Uterus (tissue), 2 donors: ENCODE measurements around the gene MKI67.

Experiments
- CTCF ChIP-seq, 4 experiments: fragments of 200-600 bp in 2 of 4; fragments of 450-650 bp in 2 of 4; sonication (generic) in 2 of 4; IDR thresholded peaks; one replicate each; pipeline ENCODE4 v1.5.1; 2016 to 2019; ENCODE audit warnings: antibody characterized with exemption in 4 of 4, mild to moderate bottlenecking in 2 of 4, moderate library complexity in 1 of 4
- POLR2A ChIP-seq, 2 donors: fragments of 450-650 bp; IDR thresholded peaks; one replicate each; pipeline ENCODE4 v1.6.1; 2016; ENCODE audit warnings: antibody characterized with exemption in 2 of 2, mild to moderate bottlenecking in 1 of 2, moderate library complexity in 1 of 2

GRCh38 chr10:128081720-128082119 is 44.5 kb downstream of the MKI67 start:
- TF ChIP-seq CTCF (IDR thresholded peaks at IDR 0.05) (no peak), POLR2A (IDR thresholded peaks at IDR 0.05) (no peak)
